IMR-90 (cell line): ENCODE measurements around the gene CTIF. TPM values are rescaled to one million over a fixed set of nuclear protein-coding genes. Genes with fewer than 3 reads are reported as not detected.

Experiments
- ATAC-seq: fragments of 200-7000 bp; cut with Tn5 transposase; 2 replicates; pipeline ENCODE4 v1.9.1; 2020; ENCODE audit warnings: low read depth, mild to moderate bottlenecking, moderate library complexity
- BruUV-seq: library from RNA; stranded (reverse); fragments of 400-500 nt; replicated peaks from 2 replicates; lab custom pipeline; 2021; lab: Mats Ljungman, UMichigan
- CTCF ChIA-PET: fragments of 300-600 bp; formaldehyde crosslinking; extraction: SDS; loops from one replicate; lab custom pipeline; 2021; ENCODE audit warnings: antibody characterized with exemption; lab: Yijun Ruan, JAX
- POLR2A ChIA-PET: fragments of 300-600 bp; sonication (Branson Sonifier 250); formaldehyde crosslinking; loops from one replicate; lab custom pipeline; 2022; ENCODE audit warnings: antibody characterized with exemption; ENCODE audit not compliant: unreplicated experiment; lab: Charles Lee
- DNase-seq: peaks from one replicate; pipeline ENCODE4 v3.0.0; 2013
- H2AFZ ChIP-seq: replicated peaks from 2 replicates; pipeline ENCODE3; 2013; ENCODE audit warnings: low read length, mild to moderate bottlenecking; ENCODE audit not compliant: poor library complexity
- H2AK5ac ChIP-seq: 2 replicates; pipeline ENCODE4 v1.6.1; 2013; ENCODE audit warnings: low read depth, low read length, inconsistent platforms
- H2AK9ac ChIP-seq: replicated peaks from 2 replicates; pipeline ENCODE3; 2013; ENCODE audit warnings: mild to moderate bottlenecking, low read depth, low read length, moderate library complexity; ENCODE audit not compliant: poor library complexity
- H2BK120ac ChIP-seq: 2 replicates; pipeline ENCODE4 v1.6.1; 2013; ENCODE audit warnings: low read depth, low read length, inconsistent platforms
- H2BK15ac ChIP-seq: 3 replicates; pipeline ENCODE4 v1.6.1; 2013; ENCODE audit warnings: low read depth, low read length, inconsistent platforms
- H2BK20ac ChIP-seq: 2 replicates; pipeline ENCODE4 v1.6.1; 2013; ENCODE audit warnings: low read depth, mild to moderate bottlenecking, inconsistent platforms, low read length, moderate library complexity
- H2BK5ac ChIP-seq: 2 replicates; pipeline ENCODE4 v1.6.1; 2013; ENCODE audit warnings: mild to moderate bottlenecking, low read depth, low read length, inconsistent platforms; ENCODE audit not compliant: poor library complexity, severe bottlenecking
- H3K14ac ChIP-seq: replicated peaks from 2 replicates; pipeline ENCODE4 v1.6.1; 2013; ENCODE audit warnings: low read depth, low read length, inconsistent platforms
- H3K18ac ChIP-seq: 2 replicates; pipeline ENCODE4 v1.6.1; 2013; ENCODE audit warnings: low read depth, low read length, control low read depth
- H3K23ac ChIP-seq: 2 replicates; pipeline ENCODE4 v1.6.1; 2013; ENCODE audit warnings: low read depth, low read length, inconsistent platforms
- H3K27ac ChIP-seq: 2 replicates; pipeline ENCODE4 v1.5.1; 2013; ENCODE audit warnings: mild to moderate bottlenecking, control low read depth, low read length; ENCODE audit not compliant: insufficient read depth
- H3K27me3 ChIP-seq: 2 replicates; pipeline ENCODE4 v1.6.1; 2013; ENCODE audit warnings: low read length; ENCODE audit not compliant: control insufficient read depth, insufficient read depth
- H3K36me3 ChIP-seq: 2 replicates; pipeline ENCODE4 v1.6.1; 2013; ENCODE audit warnings: low read length, mixed read lengths; ENCODE audit not compliant: control insufficient read depth, insufficient read depth
- H3K4ac ChIP-seq: 2 replicates; pipeline ENCODE4 v1.6.1; 2013; ENCODE audit warnings: low read depth, low read length, inconsistent platforms
- H3K4me1 ChIP-seq: 2 replicates; pipeline ENCODE4 v1.6.1; 2013; ENCODE audit warnings: low read length, mixed read lengths; ENCODE audit not compliant: control insufficient read depth, insufficient read depth
- H3K4me2 ChIP-seq: 2 replicates; pipeline ENCODE4 v1.6.1; 2013; ENCODE audit warnings: low read depth, mild to moderate bottlenecking, control low read depth, low read length, moderate library complexity
- H3K4me3 ChIP-seq: 2 replicates; pipeline ENCODE4 v1.5.1; 2013; ENCODE audit warnings: low read depth, mild to moderate bottlenecking, control low read depth, low read length, moderate library complexity; ENCODE audit not compliant: insufficient read depth
- H3K56ac ChIP-seq: 2 replicates; pipeline ENCODE4 v1.6.1; 2013; ENCODE audit warnings: low read length, inconsistent platforms; ENCODE audit not compliant: insufficient read depth; ENCODE audit errors: extremely low read depth
- H3K79me1 ChIP-seq, 2 experiments: 2 replicates each; pipeline ENCODE4 v1.6.1; 2013; ENCODE audit warnings: low read length in 2 of 2, inconsistent platforms in 1 of 2, low read depth in 1 of 2
- H3K9ac ChIP-seq: 2 replicates; pipeline ENCODE4 v1.6.1; 2013; ENCODE audit warnings: low read depth, low read length, control low read depth
- H3K9me1 ChIP-seq: 2 replicates; pipeline ENCODE4 v1.6.1; 2013; ENCODE audit warnings: low read length, inconsistent platforms; ENCODE audit not compliant: insufficient read depth
- H3K9me3 ChIP-seq: 2 replicates; pipeline ENCODE4 v1.6.1; 2013; ENCODE audit warnings: low read length; ENCODE audit not compliant: control insufficient read depth, insufficient read depth
- H4K20me1 ChIP-seq: 2 replicates; pipeline ENCODE4 v1.6.1; 2013; ENCODE audit warnings: low read length, inconsistent platforms; ENCODE audit not compliant: insufficient read depth
- H4K5ac ChIP-seq: 2 replicates; pipeline ENCODE4 v1.6.1; 2013; ENCODE audit warnings: mild to moderate bottlenecking, low read depth, low read length, control low read depth
- H4K8ac ChIP-seq, 2 experiments: 2 replicates each; pipeline ENCODE4 v1.6.1; 2013; ENCODE audit warnings: low read depth in 2 of 2, low read length in 2 of 2, control low read depth in 1 of 2, inconsistent platforms in 1 of 2
- H4K91ac ChIP-seq: 2 replicates; pipeline ENCODE4 v1.6.1; 2013; ENCODE audit warnings: low read depth, low read length, inconsistent platforms; ENCODE audit not compliant: insufficient read depth
- BHLHE40 ChIP-seq: fragments of 150-350 bp; IDR thresholded peaks from 2 replicates; pipeline ENCODE4 v1.6.1; 2016; ENCODE audit warnings: mild to moderate bottlenecking, low read depth, low read length
- CEBPB ChIP-seq: IDR thresholded peaks from 2 replicates; pipeline ENCODE4 v1.6.1; 2012; ENCODE audit warnings: low read depth, low read length, improper control_type of control experiment
- CHD1 ChIP-seq: IDR thresholded peaks from 2 replicates; pipeline ENCODE4 v1.6.1; 2012; ENCODE audit warnings: low read depth, low read length, improper control_type of control experiment
- CTCF ChIP-seq: conservative IDR thresholded peaks from 2 replicates; pipeline ENCODE4 v1.5.1; 2012; ENCODE audit warnings: mild to moderate bottlenecking, low read depth, low read length, improper control_type of control experiment
- FOS ChIP-seq: fragments of 150-350 bp; IDR thresholded peaks from 2 replicates; pipeline ENCODE4 v1.6.1; 2016; ENCODE audit warnings: low read depth, low read length
- MAFK ChIP-seq: IDR thresholded peaks from 2 replicates; pipeline ENCODE4 v1.6.1; 2012; ENCODE audit warnings: low read depth, low read length, improper control_type of control experiment
- MAZ ChIP-seq: IDR thresholded peaks from 2 replicates; pipeline ENCODE4 v1.6.1; 2012; ENCODE audit warnings: low read depth, mild to moderate bottlenecking, low read length, improper control_type of control experiment, moderate library complexity, borderline replicate concordance
- MXI1 ChIP-seq: IDR thresholded peaks from 2 replicates; pipeline ENCODE4 v1.6.1; 2012; ENCODE audit warnings: low read depth, mild to moderate bottlenecking, low read length, moderate library complexity, borderline replicate concordance
- NFE2L2 ChIP-seq: fragments of 150-350 bp; IDR thresholded peaks from 2 replicates; pipeline ENCODE4 v1.6.1; 2016; ENCODE audit warnings: low read depth, mild to moderate bottlenecking, low read length
- POLR2A ChIP-seq: IDR thresholded peaks from 2 replicates; pipeline ENCODE4 v1.6.1; 2012; ENCODE audit warnings: mild to moderate bottlenecking, low read depth, low read length
- RAD21 ChIP-seq: IDR thresholded peaks from 2 replicates; pipeline ENCODE4 v1.6.1; 2012; ENCODE audit warnings: low read length, improper control_type of control experiment
- RCOR1 ChIP-seq: IDR thresholded peaks from 2 replicates; pipeline ENCODE4 v1.6.1; 2012; ENCODE audit warnings: mild to moderate bottlenecking, low read length, improper control_type of control experiment; ENCODE audit not compliant: insufficient replicate concordance
- RFX5 ChIP-seq: IDR thresholded peaks from 2 replicates; pipeline ENCODE4 v1.8.0; 2012; ENCODE audit warnings: low read depth, mild to moderate bottlenecking, low read length, moderate library complexity
- SMC3 ChIP-seq: fragments of 150-350 bp; IDR thresholded peaks from 2 replicates; pipeline ENCODE4 v1.6.1; 2016; ENCODE audit warnings: low read depth, mild to moderate bottlenecking, antibody characterized with exemption, low read length, moderate library complexity
- WGBS, 2 experiments: methylation state at CpG; one replicate each; pipeline versions ENCODE4 v1.1.5 to v1.1.7; 2013; ENCODE audit warnings: missing lambda C conversion rate in 2 of 2; ENCODE audit not compliant: insufficient read length in 1 of 2; ENCODE audit errors: extremely low coverage in 2 of 2; 5-methylcytosine and 5-hydroxymethylcytosine counted together
- dilution Hi-C: fragments of 300-500 bp; cut with HindIII; formaldehyde crosslinking; loops from one replicate; pipeline ENCODE4 v1.14.3; 2018; ENCODE audit warnings: low sequenced_read_pairs; ENCODE audit not compliant: unreplicated experiment
- in situ Hi-C: fragments of 300-500 bp; cut with MboI; formaldehyde crosslinking; loops from 3 replicates; pipeline ENCODE4 v1.14.3; 2019; ENCODE audit warnings: low sequenced_read_pairs, inconsistent platforms, mixed read lengths
- intact Hi-C: fragments of 100-400 bp; cut with micrococcal nuclease; formaldehyde crosslinking; loops from 2 replicates; pipeline ENCODE4 v1.10.0; 2022
- polyA plus RNA-seq, 3 experiments: library from polyadenylated mRNA; depleted of rRNA; stranded (reverse); fragments of >200 nt; gene quantifications; 2 replicates each; pipeline ENCODE4 v1.2.3, GENCODE V29; 2012; ENCODE audit warnings: low replicate concordance in 1 of 3
- total RNA-seq: library from RNA; depleted of rRNA; stranded (reverse); fragments of >200 nt; gene quantifications from 2 replicates; pipeline ENCODE4 v1.2.3, GENCODE V29; 2012

The CTIF gene
- total and polyA plus RNA-seq, 2 of the 4 experiments (the other 2 are of a cell fraction), result 25.1 to 57.0 TPM

DNA sequence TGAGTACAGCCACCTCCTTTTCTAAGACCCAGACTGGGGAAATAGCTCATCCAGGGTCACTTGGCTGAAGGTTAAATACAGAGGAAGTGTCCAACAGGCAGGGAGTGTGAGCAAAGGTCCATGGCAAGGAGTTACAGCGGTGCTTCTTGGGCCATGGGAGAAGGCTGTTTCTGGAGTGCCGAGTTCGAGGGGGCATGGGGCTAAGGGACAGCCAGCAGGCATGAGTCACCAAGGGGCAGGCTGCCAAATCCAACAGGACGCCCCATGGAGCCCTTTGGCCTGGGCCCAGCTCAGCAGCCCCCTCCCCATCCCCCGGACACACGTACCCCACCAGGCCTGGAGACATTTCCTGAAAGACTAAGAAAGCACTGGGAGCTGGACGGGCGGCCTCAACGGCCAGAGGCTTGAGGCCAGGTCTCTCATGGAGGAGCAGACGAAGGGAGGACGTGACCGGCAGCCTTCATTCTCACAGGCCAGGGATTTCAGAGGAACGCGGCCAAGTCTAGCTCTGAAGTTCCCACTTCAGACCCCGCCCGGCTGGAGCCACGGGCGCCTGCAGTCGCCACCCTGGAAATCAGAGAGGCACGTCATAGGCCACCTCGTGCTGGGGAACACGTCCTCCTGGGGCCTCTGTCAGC is 251.5 kb downstream of the CTIF start:
- Histone ChIP-seq H2BK5ac (no peak overlapping the region), H2BK20ac (no peak overlapping the region), H4K20me1 (peaks cover 14% of the 10 kb centered on the region; the same call in 1 of the 2 replicates), H3K4me3 (no peak overlapping the region), H3K9me1 (peaks cover 34% of the 10 kb centered on the region), H3K56ac (no peak overlapping the region), H3K18ac (no peak overlapping the region), H3K36me3 (peaks cover 42% of the 10 kb centered on the region), H2BK15ac (no peak overlapping the region), H3K27me3 (no peaks in the 10 kb centered on the region), H3K14ac (no peak overlapping the region), H3K4ac (no peak overlapping the region), H3K27ac (no peak overlapping the region), H3K4me1 (peaks cover 5% of the 10 kb centered on the region), H3K23ac (no peak overlapping the region), H2AFZ (no peak overlapping the region), H2AK5ac (no peak overlapping the region), H3K9ac (no peak overlapping the region), H3K4me2 (no peak overlapping the region), H4K8ac (no peak overlapping the region), H2BK120ac (no peak overlapping the region), H3K79me1 (peaks cover 17 to 81% of the 10 kb centered on the region in 2 experiments), H4K5ac (no peak overlapping the region), H3K9me3 (no peaks in the 10 kb centered on the region), H4K91ac (no peak overlapping the region), H2AK9ac (no peak overlapping the region)
- dilution Hi-C loops, result no loop called here
- TF ChIP-seq RFX5, result no peak
- no peak for TF ChIP-seq SMC3
- TF ChIP-seq MAFK, result no peak
- no peak for TF ChIP-seq CEBPB
- no peak for TF ChIP-seq RAD21
- TF ChIP-seq RCOR1, result no peak
- no peak for TF ChIP-seq NFE2L2
- no peak for TF ChIP-seq BHLHE40
- TF ChIP-seq CHD1, result no peak
- no peak for TF ChIP-seq POLR2A
- TF ChIP-seq CTCF, result no peak
- TF ChIP-seq MAZ, result no peak
- TF ChIP-seq FOS, result no peak
- no peak for TF ChIP-seq MXI1
- CTCF ChIA-PET, result no interaction called here
- in situ Hi-C loops, result no loop called here
- no TSS peak for BruUV-seq
- DNase-seq, result no peak
- no peak for ATAC-seq
- intact Hi-C loops, result no loop called here
- POLR2A ChIA-PET, result no interaction called here
- 92% methylated on average over 11 of the region's 22 CpGs; no CpG with 5 or more reads in 1 of the 2 experiments for WGBS, 2 experiments
